ENCODE data around the gene SPNS2. TPM values are rescaled to one million over a fixed set of nuclear protein-coding genes. Genes with fewer than 3 reads are reported as not detected.

The SPNS2 gene
- total RNA-seq, 3 donors from 2014 or later: 9.2 to 24.5 (median 11.0) TPM

DNA sequence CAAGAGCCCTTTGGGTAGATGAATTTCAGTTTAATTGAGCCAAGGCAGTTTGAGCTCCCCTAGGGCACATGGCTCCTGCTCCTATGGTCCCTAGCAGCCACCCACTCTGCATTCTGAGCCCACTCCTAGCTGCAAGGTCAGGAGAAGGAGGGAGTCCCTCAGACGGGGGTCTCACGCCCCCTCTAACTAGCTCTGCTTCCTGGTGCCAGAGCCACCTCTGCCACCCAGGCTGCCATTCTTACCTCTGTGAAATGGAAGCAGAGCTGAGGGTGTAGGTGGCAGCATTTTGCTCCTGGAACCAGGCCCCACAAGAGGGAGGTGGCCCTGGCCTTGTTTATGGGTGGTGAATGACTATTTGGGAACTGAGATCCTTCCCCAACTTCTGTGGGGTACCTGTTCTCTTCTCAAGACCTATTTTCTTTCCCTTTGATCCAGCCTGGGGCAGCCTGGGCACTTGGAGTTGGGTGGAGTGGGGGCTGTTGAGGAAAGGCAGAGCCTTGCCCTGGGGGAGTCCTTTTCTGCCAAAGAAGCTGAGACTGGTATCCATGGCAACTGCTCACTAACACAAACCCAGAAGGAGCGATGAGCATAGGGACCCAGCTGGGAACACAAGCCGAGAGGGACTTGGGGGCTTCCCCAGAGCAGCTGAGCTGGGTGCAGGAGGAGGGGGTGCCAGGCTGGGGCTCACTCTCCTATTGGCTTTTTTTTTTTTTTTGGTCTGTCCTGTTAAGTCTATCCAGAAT lies 4.8 kb downstream of the SPNS2 start:
- no peak for ATAC-seq
- peaks cover 10% of the 10 kb centered on the region for H3K4me1 ChIP-seq (ENCODE audit: low read depth)
- TF ChIP-seq, protein P1, sequence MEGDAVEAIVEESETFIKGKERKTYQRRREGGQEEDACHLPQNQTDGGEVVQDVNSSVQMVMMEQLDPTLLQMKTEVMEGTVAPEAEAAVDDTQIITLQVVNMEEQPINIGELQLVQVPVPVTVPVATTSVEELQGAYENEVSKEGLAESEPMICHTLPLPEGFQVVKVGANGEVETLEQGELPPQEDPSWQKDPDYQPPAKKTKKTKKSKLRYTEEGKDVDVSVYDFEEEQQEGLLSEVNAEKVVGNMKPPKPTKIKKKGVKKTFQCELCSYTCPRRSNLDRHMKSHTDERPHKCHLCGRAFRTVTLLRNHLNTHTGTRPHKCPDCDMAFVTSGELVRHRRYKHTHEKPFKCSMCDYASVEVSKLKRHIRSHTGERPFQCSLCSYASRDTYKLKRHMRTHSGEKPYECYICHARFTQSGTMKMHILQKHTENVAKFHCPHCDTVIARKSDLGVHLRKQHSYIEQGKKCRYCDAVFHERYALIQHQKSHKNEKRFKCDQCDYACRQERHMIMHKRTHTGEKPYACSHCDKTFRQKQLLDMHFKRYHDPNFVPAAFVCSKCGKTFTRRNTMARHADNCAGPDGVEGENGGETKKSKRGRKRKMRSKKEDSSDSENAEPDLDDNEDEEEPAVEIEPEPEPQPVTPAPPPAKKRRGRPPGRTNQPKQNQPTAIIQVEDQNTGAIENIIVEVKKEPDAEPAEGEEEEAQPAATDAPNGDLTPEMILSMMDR (IDR thresholded peaks at IDR 0.05): no peak

DNA sequence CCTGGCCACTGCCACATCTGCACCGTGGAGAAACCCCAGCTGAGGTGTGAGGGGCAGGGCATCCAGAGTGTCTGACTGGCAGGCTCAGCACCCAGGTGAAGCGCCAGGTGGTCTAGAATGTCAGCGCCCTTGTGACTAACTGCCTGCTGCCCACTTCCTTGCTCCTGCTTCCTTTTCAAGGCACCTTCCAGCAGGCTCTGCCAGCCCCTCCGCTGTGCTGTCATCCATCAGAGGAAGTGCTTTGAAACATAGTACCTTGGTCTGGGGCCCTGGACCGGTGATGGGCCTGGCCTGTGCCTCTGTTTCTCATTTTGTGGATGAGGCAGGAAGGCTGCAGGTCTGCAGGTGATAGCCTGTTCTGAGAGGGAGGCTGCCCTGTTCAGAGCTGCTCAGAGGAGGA lies 5.5 kb downstream of the SPNS2 start:
- intact Hi-C loops (cut with DNase I, micrococcal nuclease): no loop called here
- H3K4me1 ChIP-seq (ENCODE audit: low read depth): peaks cover 8% of the 10 kb centered on the region
- H3K36me3 ChIP-seq (ENCODE audit: low read depth): no peaks in the 10 kb centered on the region
- DNase-seq (peak in 1 of 3 donors; percentile 49), ATAC-seq (peak; percentile 47)
- H3K4me3 ChIP-seq: no peak overlapping the region
- TF ChIP-seq, protein P1 (IDR thresholded peaks at IDR 0.05): no peak
- H3K9me3 ChIP-seq: no peaks in the 10 kb centered on the region

More for the DNA sequence above, 4.8 kb downstream of the SPNS2 start:
- Histone ChIP-seq H3K36me3 (ENCODE audit: low read depth) (no peaks in the 10 kb centered on the region), H3K9me3 (no peaks in the 10 kb centered on the region), H3K4me3 (no peak overlapping the region)
- no peak for DNase-seq
- intact Hi-C loops (cut with DNase I, micrococcal nuclease): no loop called here

DNA sequence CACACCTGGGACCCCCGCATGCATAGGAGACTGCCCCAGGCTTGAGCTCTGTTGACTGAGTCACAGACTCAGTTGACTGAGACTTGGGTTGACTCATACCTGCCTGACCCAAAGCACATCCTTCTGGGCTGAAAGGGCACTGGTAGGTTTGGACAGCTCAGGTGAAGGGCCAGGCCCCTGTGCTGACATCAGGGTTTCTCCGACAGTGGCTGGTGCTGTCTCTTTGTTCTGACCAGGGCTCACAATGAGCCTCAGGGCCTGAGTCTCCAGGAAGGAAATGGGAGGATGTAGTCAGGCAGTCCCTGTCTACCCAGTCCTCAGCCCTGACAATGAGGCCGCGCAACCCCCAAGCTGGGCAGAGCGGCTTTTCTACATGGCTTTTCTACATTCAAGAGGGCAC lies 6.5 kb downstream of the SPNS2 start:
- intact Hi-C loops (cut with DNase I, micrococcal nuclease): no loop called here
- H3K4me1 ChIP-seq (ENCODE audit: low read depth): peaks cover under 1% of the 10 kb centered on the region
- no peak overlapping the region for H3K4me3 ChIP-seq
- DNase-seq: no peak
- TF ChIP-seq, protein P1 (IDR thresholded peaks at IDR 0.05): no peak
- ATAC-seq: no peak
- H3K36me3 ChIP-seq (ENCODE audit: low read depth): no peaks in the 10 kb centered on the region
- no peaks in the 10 kb centered on the region for H3K9me3 ChIP-seq

DNA sequence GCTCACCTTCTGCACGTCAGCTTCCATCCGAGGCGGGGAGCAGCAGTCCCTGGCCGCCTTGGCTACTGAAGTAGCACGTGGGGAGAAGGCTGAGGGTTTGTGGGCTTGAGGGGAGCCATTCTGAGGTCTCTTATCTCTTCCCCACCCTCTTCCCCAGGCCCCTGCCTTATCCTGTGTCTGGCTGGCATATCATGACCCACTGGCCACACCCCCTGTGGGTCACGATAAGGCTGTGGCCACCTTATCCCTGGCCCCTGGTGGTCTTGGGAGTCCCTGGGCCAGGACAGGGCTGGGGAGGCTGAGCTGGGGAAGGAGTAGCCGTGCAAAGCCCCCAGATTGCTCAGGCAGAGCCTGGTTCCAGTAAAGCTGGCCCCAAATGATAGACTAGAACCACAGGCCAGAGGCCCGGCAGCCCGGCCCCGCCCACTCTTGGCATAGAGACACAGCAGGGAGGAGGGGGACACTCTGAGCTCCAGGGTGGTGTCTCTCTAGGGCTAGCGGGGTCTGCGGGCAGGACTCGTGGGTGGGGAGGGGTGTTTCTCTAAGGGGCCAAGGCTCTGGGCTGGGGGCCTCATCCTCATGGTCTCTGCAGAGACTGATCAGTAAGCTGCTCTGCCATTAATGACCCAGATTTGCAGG lies 7.6 kb downstream of the SPNS2 start:
- Histone ChIP-seq H3K9me3 (no peaks in the 10 kb centered on the region), H3K4me3 (no peak overlapping the region), H3K4me1 (ENCODE audit: low read depth) (no peaks in the 10 kb centered on the region), H3K36me3 (ENCODE audit: low read depth) (no peaks in the 10 kb centered on the region)
- ATAC-seq (no peak), DNase-seq (no peak)
- TF ChIP-seq, protein P1 (IDR thresholded peaks at IDR 0.05): no peak
- intact Hi-C loops (cut with DNase I, micrococcal nuclease): no loop called here

DNA sequence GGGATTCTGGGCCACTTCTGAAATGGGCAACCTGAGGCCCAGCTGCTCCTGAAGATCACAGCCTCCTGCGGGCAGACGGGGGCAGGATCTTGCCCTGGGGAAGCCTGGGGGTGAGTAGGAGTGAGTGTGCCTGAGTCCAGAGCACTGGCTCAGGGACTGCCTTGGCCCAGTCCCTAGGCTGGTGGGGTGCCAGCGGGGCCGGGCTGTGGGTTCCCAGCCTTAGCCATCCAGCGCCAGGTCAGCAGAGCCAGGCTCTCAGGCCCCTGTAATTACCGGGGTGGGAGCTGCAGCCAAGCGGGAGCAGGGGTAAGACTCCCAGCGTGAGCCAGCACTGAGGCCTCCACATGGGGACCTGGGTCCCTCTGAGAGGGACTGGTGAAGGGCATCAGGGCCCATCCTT lies 8.2 kb downstream of the SPNS2 start:
- Histone ChIP-seq H3K4me3 (no peak overlapping the region), H3K36me3 (ENCODE audit: low read depth) (no peaks in the 10 kb centered on the region), H3K9me3 (no peaks in the 10 kb centered on the region), H3K4me1 (ENCODE audit: low read depth) (no peaks in the 10 kb centered on the region)
- DNase-seq (no peak), ATAC-seq (no peak)
- TF ChIP-seq, protein P1 (IDR thresholded peaks at IDR 0.05): no peak
- intact Hi-C loops (cut with DNase I, micrococcal nuclease): no loop called here
